ENCODE measurements around the gene ATP1B3. TPM values are rescaled to one million over a fixed set of nuclear protein-coding genes. Genes with fewer than 3 reads are reported as not detected.

The ATP1B3 gene
- total RNA-seq, 4 donors from 2014 or later = 48.7 to 270 (median 228) TPM

GRCh38 chr3:141941093-141941492 lies 64.7 kb downstream of the ATP1B3 start:
- H3K36me3 ChIP-seq = no peaks in the 10 kb centered on the region
- peak in 1 of 2 donors; percentile 67 for TF ChIP-seq POLR2A (IDR thresholded peaks at IDR 0.05)
- TF ChIP-seq, protein P1, sequence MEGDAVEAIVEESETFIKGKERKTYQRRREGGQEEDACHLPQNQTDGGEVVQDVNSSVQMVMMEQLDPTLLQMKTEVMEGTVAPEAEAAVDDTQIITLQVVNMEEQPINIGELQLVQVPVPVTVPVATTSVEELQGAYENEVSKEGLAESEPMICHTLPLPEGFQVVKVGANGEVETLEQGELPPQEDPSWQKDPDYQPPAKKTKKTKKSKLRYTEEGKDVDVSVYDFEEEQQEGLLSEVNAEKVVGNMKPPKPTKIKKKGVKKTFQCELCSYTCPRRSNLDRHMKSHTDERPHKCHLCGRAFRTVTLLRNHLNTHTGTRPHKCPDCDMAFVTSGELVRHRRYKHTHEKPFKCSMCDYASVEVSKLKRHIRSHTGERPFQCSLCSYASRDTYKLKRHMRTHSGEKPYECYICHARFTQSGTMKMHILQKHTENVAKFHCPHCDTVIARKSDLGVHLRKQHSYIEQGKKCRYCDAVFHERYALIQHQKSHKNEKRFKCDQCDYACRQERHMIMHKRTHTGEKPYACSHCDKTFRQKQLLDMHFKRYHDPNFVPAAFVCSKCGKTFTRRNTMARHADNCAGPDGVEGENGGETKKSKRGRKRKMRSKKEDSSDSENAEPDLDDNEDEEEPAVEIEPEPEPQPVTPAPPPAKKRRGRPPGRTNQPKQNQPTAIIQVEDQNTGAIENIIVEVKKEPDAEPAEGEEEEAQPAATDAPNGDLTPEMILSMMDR (IDR thresholded peaks at IDR 0.05) = no peak
- H3K4me1 ChIP-seq = peaks cover 0 to 26% (median 3%) of the 10 kb centered on the region in 4 donors
- peak overlapping the region in 3 of 4 donors; percentile 69 to 96 (median 84) for H3K27ac ChIP-seq
- H3K4me3 ChIP-seq = peak overlapping the region in 2 of 4 donors; percentile 20 to 35
- no peaks in the 10 kb centered on the region for H3K9me3 ChIP-seq
- no peaks in the 10 kb centered on the region for H3K27me3 ChIP-seq
- peak in 2 of 3 donors; percentile 63 to 80 for DNase-seq

DNA sequence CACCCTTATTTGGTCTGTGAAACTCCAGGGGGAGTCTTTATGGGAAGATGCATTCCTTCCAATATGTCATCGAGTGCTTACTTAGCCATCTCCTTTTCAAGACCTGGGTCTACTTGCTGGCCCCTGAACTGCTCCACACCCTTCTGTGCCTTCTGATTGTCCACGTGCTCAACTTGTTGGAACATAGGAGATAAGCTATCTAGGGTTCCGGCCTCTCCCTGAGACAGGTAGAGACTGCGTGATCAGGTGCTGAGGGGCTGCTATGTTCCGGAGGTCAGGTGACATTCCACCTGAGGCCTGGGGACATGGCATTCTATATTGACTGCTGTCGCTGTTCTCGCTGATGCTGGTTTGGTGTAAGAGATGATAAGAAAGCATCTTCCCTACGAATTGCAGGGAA lies 65.6 kb downstream of the ATP1B3 start:
- peaks cover 0 to 26% (median 3%) of the 10 kb centered on the region in 4 donors for H3K4me1 ChIP-seq
- peak; percentile 21 to 75 for TF ChIP-seq POLR2A (IDR thresholded peaks at IDR 0.05)
- TF ChIP-seq, protein P1 (IDR thresholded peaks at IDR 0.05) = no peak
- no peaks in the 10 kb centered on the region for H3K36me3 ChIP-seq
- H3K4me3 ChIP-seq = peak overlapping the region in 1 of 4 donors; percentile 35
- DNase-seq = peak in 2 of 3 donors; percentile 70 to 86
- H3K27ac ChIP-seq = peak overlapping the region in 3 of 4 donors; percentile 69 to 96 (median 84)
- H3K27me3 ChIP-seq = no peaks in the 10 kb centered on the region
- no peaks in the 10 kb centered on the region for H3K9me3 ChIP-seq

DNA sequence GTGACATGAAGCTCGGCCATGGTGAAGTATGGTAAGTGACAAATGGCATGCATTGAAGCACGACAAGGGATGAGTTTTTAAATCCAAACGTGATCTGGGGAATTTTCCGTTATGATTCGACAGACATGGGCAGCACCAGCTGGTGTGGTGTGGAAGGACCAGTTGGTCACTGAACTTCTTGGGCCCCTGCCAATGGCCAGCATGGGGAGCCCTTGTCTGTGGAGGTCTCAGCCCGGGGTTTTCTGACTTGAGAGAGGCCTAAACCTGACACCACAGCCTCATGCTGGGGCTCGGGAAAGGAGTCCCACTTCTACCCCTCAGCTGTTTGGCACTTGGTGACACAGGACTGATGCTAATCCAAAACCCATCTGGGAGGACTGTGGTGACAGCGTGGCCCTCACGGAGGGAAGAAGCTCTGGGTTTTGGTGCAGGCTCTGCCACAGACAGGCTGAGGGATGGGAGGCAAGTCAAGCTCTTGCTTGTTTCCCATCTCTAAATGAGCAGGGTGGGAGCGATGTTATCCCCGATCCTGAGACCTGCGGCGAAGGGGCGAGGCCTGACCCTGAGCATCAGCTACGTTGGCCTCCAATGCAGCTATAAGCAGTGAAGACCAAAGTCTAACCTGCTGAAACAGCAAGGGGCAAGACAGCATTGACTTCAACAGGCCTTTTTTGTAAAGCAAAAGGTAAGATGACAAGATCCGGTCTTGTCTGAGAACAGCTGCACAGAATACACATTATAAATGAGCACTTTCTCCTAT lies 69.5 kb downstream of the ATP1B3 start:
- DNase-seq = peak in 1 of 3 donors; percentile 41
- H3K4me3 ChIP-seq = no peak overlapping the region
- TF ChIP-seq POLR2A (IDR thresholded peaks at IDR 0.05) = no peak
- TF ChIP-seq, protein P1 (IDR thresholded peaks at IDR 0.05) = no peak
- no peaks in the 10 kb centered on the region for H3K36me3 ChIP-seq
- H3K27ac ChIP-seq = no peak overlapping the region
- no peaks in the 10 kb centered on the region for H3K27me3 ChIP-seq
- peaks cover 0 to 8% (median 3%) of the 10 kb centered on the region in 4 donors for H3K4me1 ChIP-seq
- H3K9me3 ChIP-seq = no peaks in the 10 kb centered on the region

DNA sequence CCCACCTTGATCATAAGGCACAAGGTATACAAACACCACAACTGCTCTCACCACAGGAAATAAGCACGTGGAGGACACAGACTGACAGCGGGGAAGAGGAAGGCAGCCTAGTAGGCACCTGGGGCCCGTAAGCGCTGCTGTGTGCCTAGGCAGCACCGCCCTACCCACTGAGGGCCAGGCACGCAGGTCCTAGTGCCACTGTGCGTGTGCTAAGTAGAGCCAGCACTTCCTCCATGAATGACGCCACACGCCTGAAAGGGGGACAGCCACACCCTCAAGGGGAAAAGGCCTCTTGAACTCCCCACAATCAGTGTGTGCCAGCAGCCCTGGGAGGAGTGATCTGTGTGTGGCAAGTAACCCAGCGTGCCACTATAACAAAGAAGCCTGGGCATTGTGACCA lies 73.0 kb downstream of the ATP1B3 start:
- peaks cover 0 to 9% (median 0%) of the 10 kb centered on the region in 3 donors for H3K36me3 ChIP-seq
- DNase-seq = peak in 1 of 3 donors; percentile 31
- H3K4me1 ChIP-seq = no peaks in the 10 kb centered on the region
- no peak overlapping the region for H3K27ac ChIP-seq
- no peaks in the 10 kb centered on the region for H3K9me3 ChIP-seq
- no peak overlapping the region for H3K4me3 ChIP-seq
- TF ChIP-seq POLR2A (IDR thresholded peaks at IDR 0.05) = no peak
- no peaks in the 10 kb centered on the region for H3K27me3 ChIP-seq

GRCh38 chr3:141949972-141950371 lies 73.5 kb downstream of the ATP1B3 start:
- H3K36me3 ChIP-seq = peaks cover 0 to 9% (median 0%) of the 10 kb centered on the region in 3 donors
- peak overlapping the region in 1 of 4 donors; percentile 13 for H3K27ac ChIP-seq
- DNase-seq = peak in 1 of 3 donors; percentile 49

More at GRCh38 chr3:141949972-141950371, 73.5 kb downstream of the ATP1B3 start:
- Histone ChIP-seq H3K4me3 (no peak overlapping the region), H3K27me3 (no peaks in the 10 kb centered on the region), H3K4me1 (no peaks in the 10 kb centered on the region), H3K9me3 (no peaks in the 10 kb centered on the region)
- TF ChIP-seq, protein P1 (IDR thresholded peaks at IDR 0.05) = no peak
- TF ChIP-seq POLR2A (IDR thresholded peaks at IDR 0.05) = no peak

All from Peyer's patch (tissue), 4 donors.